Fibroblast of lung (primary cell): ENCODE data around the gene ARHGAP12.

Experiments
- CTCF ChIP-seq, 2 donors: IDR thresholded peaks in 1 of 2; conservative IDR thresholded peaks in 1 of 2; 1 replicate in 1 of 2; 2 replicates in 1 of 2; pipeline ENCODE4 v1.5.1; 2011 to 2012; ENCODE audit warnings: low read length in 2 of 2, control low read depth in 1 of 2, inconsistent platforms in 1 of 2, low read depth in 1 of 2, mild to moderate bottlenecking in 1 of 2
- EZH2 ChIP-seq: IDR thresholded peaks from 2 replicates; pipeline ENCODE4 v1.5.1; 2012; ENCODE audit warnings: low read length, control low read depth, mild to moderate bottlenecking; ENCODE audit errors: missing control alignments

GRCh38 chr10:31926765-31927564 is 1.7 kb downstream of the ARHGAP12 start:
- TF ChIP-seq EZH2 (no peak), CTCF (conservative IDR thresholded peaks at IDR 0.05 in 1 of 2, IDR thresholded peaks at IDR 0.05 in 1 of 2; ENCODE audit: low read depth in 1 of 2, low read length in 2 of 2) (no peak)
